Urothelium cell line (cell line): ENCODE results near the gene HOXB5.

Source experiments
- DNase-seq: peaks from one replicate; pipeline ENCODE4 v3.0.0; 2011; ENCODE audit warnings: low spot score, mixed read lengths
- FAIRE-seq: peaks from 2 replicates; lab custom pipeline; 2011; peaks lifted over from hg19 to GRCh38; lab: Jason Lieb, UNC

HOXB5 gene

GRCh38 chr17:48630009-48630924, 36.7 kb upstream of the HOXB5 start:
- DNase-seq (no peak), FAIRE-seq (no peak)

- FAIRE-seq (no peak), DNase-seq (no peak)
Observed at GRCh38 chr17:48629411-48629759, 35.8 kb upstream of the HOXB5 start.

- FAIRE-seq (no peak), DNase-seq (no peak)
Observed at GRCh38 chr17:48628649-48629410, 35.3 kb upstream of the HOXB5 start.

- FAIRE-seq (no peak), DNase-seq (no peak)
Observed at GRCh38 chr17:48627623-48628521, 34.3 kb upstream of the HOXB5 start.

- no peak for FAIRE-seq
- DNase-seq, result no peak
Observed at GRCh38 chr17:48627118-48627597, 33.6 kb upstream of the HOXB5 start.

- peak; percentile 97 for FAIRE-seq
- peak; percentile 92 for DNase-seq
Observed at GRCh38 chr17:48626245-48627117, 32.9 kb upstream of the HOXB5 start, which contains the start of gene HOXB9. HOXB9 (minus strand) TSS chr17:48626358; CDS start chr17:48626269, 89 bp downstream.

GRCh38 chr17:48625495-48626244, 32.1 kb upstream of the HOXB5 start:
- DNase-seq (peak; percentile 81), FAIRE-seq (peak; percentile 86)

- peak; percentile 58 for DNase-seq
- FAIRE-seq, result peak; percentile 82
Observed at GRCh38 chr17:48624544-48625494, 31.2 kb upstream of the HOXB5 start.

GRCh38 chr17:48624118-48624517, 30.5 kb upstream of the HOXB5 start:
- FAIRE-seq (no peak), DNase-seq (no peak)

GRCh38 chr17:48623583-48623982, 30.0 kb upstream of the HOXB5 start:
- no peak for DNase-seq
- FAIRE-seq, result peak; percentile 66

- no peak for DNase-seq
- FAIRE-seq, result no peak
Observed at GRCh38 chr17:48622857-48623256, 29.3 kb upstream of the HOXB5 start.

- FAIRE-seq (peak; percentile 65), DNase-seq (no peak)
Observed at GRCh38 chr17:48621410-48622392, 28.1 kb upstream of the HOXB5 start.

GRCh38 chr17:48620461-48621139, 27.0 kb upstream of the HOXB5 start:
- FAIRE-seq (peak; percentile 37), DNase-seq (no peak)

- FAIRE-seq (no peak), DNase-seq (no peak)
Observed at GRCh38 chr17:48619826-48620449, 26.4 kb upstream of the HOXB5 start.

GRCh38 chr17:48618256-48618896, 24.8 kb upstream of the HOXB5 start:
- FAIRE-seq (no peak), DNase-seq (peak; percentile 94)
